Endothelial cell of umbilical vein (primary cell): Measurements from ENCODE around the gene APOC4. TPM values are rescaled to one million over a fixed set of nuclear protein-coding genes. Genes with fewer than 3 reads are reported as not detected.

ENCODE experiments used
- BruUV-seq: library from RNA; stranded (reverse); fragments of 400-500 nt; replicated peaks from 2 replicates; lab custom pipeline; 2021; lab: Mats Ljungman, UMichigan
- CTCF ChIA-PET: fragments of 300-600, 350-600 bp; sonication (Branson Sonifier 250); formaldehyde crosslinking; loops from one replicate; lab custom pipeline; 2021; ENCODE audit warnings: antibody characterized with exemption, inconsistent platforms; lab: Charles Lee
- POLR2A ChIA-PET: fragments of 300-600, 350-600 bp; sonication (Branson Sonifier 250); formaldehyde crosslinking; loops from one replicate; lab custom pipeline; 2021; ENCODE audit warnings: antibody characterized with exemption, inconsistent platforms; lab: Charles Lee
- DNase-seq: peaks from one replicate; pipeline ENCODE4 v3.0.0-alpha.2; 2011; ENCODE audit warnings: low read depth, low spot score
- FAIRE-seq: peaks from 2 replicates; lab custom pipeline; 2011; peaks lifted over from hg19 to GRCh38; lab: Jason Lieb, UNC
- H2AFZ ChIP-seq: 2 replicates; pipeline ENCODE4 v1.6.0; 2012; ENCODE audit warnings: low read depth, low read length, control low read depth, inconsistent platforms
- H3K27ac ChIP-seq: 2 replicates; pipeline ENCODE4 v1.5.1; 2011; ENCODE audit warnings: low read depth, mild to moderate bottlenecking, control low read depth, low read length, moderate library complexity; ENCODE audit not compliant: insufficient read depth
- H3K27me3 ChIP-seq, 2 experiments: 2 replicates each; pipeline versions ENCODE4 v1.6.0 to v1.6.1; 2011; ENCODE audit warnings: low read length in 2 of 2, mixed read lengths in 1 of 2; ENCODE audit not compliant: control insufficient read depth in 2 of 2, insufficient read depth in 2 of 2
- H3K36me3 ChIP-seq, 2 experiments: 2 replicates in 1 of 2; 3 replicates in 1 of 2; pipeline ENCODE4 v1.5.1; 2011; ENCODE audit warnings: low read length in 2 of 2, mild to moderate bottlenecking in 1 of 2, moderate library complexity in 1 of 2; ENCODE audit not compliant: control insufficient read depth in 2 of 2, insufficient read depth in 2 of 2; ENCODE audit errors: extremely low read depth in 1 of 2
- H3K4me1 ChIP-seq: 3 replicates; pipeline ENCODE4 v1.5.1; 2011; ENCODE audit warnings: mild to moderate bottlenecking, low read length; ENCODE audit not compliant: control insufficient read depth, insufficient read depth; ENCODE audit errors: extremely low read depth
- H3K4me2 ChIP-seq: 2 replicates; pipeline ENCODE4 v1.6.1; 2011; ENCODE audit warnings: low read length, control low read depth, mixed read lengths; ENCODE audit not compliant: insufficient read depth
- H3K4me3 ChIP-seq, 3 experiments: fragments of 200-600 bp in 1 of 3; sonication (generic), shearing (Covaris generic) in 1 of 3; replicated peaks in 1 of 3; 2 replicates each; pipeline ENCODE4 v1.5.1; 2011 to 2016; ENCODE audit warnings: control low read depth in 3 of 3, low read length in 3 of 3, mild to moderate bottlenecking in 2 of 3, inconsistent platforms in 1 of 3, low read depth in 1 of 3, moderate library complexity in 1 of 3; ENCODE audit not compliant: insufficient read depth in 1 of 3
- H3K79me2 ChIP-seq: 2 replicates; pipeline ENCODE4 v1.6.0; 2012; ENCODE audit warnings: low read length, inconsistent platforms; ENCODE audit not compliant: control insufficient read depth, insufficient read depth
- H3K9ac ChIP-seq: replicated peaks from 2 replicates; pipeline ENCODE3; 2011; ENCODE audit warnings: low read length, control low read depth; ENCODE audit not compliant: insufficient read depth; ENCODE audit errors: extremely low read depth
- H3K9me1 ChIP-seq: replicated peaks from 3 replicates; pipeline ENCODE4 v1.6.0; 2011; ENCODE audit warnings: mild to moderate bottlenecking, low read length; ENCODE audit not compliant: control insufficient read depth, insufficient read depth; ENCODE audit errors: extremely low read depth
- H3K9me3 ChIP-seq: replicated peaks from 2 replicates; pipeline ENCODE4 v1.5.1; 2012; ENCODE audit warnings: low read length, inconsistent platforms; ENCODE audit not compliant: control insufficient read depth, insufficient read depth
- H4K20me1 ChIP-seq: replicated peaks from 2 replicates; pipeline ENCODE3; 2011; ENCODE audit warnings: mild to moderate bottlenecking, low read length; ENCODE audit not compliant: control insufficient read depth, insufficient read depth; ENCODE audit errors: extremely low read depth
- EZH2 ChIP-seq: IDR thresholded peaks from 2 replicates; pipeline ENCODE4 v1.6.1; 2012; ENCODE audit warnings: borderline replicate concordance, low read depth, mild to moderate bottlenecking, moderate library complexity, low read length, inconsistent platforms; ENCODE audit not compliant: severe bottlenecking
- FOS ChIP-seq: IDR thresholded peaks from 2 replicates; pipeline ENCODE4 v1.6.1; 2011; ENCODE audit warnings: mild to moderate bottlenecking, low read length, moderate library complexity, borderline replicate concordance; ENCODE audit not compliant: insufficient read depth
- GATA2 ChIP-seq: IDR thresholded peaks from 2 replicates; pipeline ENCODE4 v1.7.0; 2011; ENCODE audit warnings: low read depth, mild to moderate bottlenecking, moderate library complexity, mixed read lengths, low read length; ENCODE audit not compliant: insufficient read length, insufficient read depth
- JUN ChIP-seq: IDR thresholded peaks from 2 replicates; pipeline ENCODE4 v1.6.1; 2011; ENCODE audit warnings: borderline replicate concordance, low read depth; ENCODE audit not compliant: insufficient read length, insufficient read depth
- MYC ChIP-seq: IDR thresholded peaks from one replicate; pipeline ENCODE4 v1.6.1; 2011; ENCODE audit warnings: mild to moderate bottlenecking, low read depth, low read length
- POLR2A ChIP-seq: IDR thresholded peaks from 2 replicates; pipeline ENCODE4 v1.6.1; 2012; ENCODE audit warnings: low read depth, mild to moderate bottlenecking, control low read depth, low read length
- POLR2AphosphoS5 ChIP-seq: IDR thresholded peaks from 2 replicates; pipeline ENCODE4 v1.6.1; 2012; ENCODE audit warnings: low read depth, mild to moderate bottlenecking, control low read depth, low read length, moderate library complexity; ENCODE audit not compliant: insufficient read depth
- dilution Hi-C: fragments of 300-500 bp; cut with MboI; formaldehyde crosslinking; loops from one replicate; pipeline ENCODE4 v1.15.0; 2019; ENCODE audit warnings: low sequenced_read_pairs; ENCODE audit not compliant: extremely low pct_ligation_motif_present
- intact Hi-C: fragments of 100-400 bp; cut with micrococcal nuclease; formaldehyde crosslinking; loops from one replicate; pipeline ENCODE4 v1.10.0; 2022
- polyA plus RNA-seq, 4 experiments: library from polyadenylated mRNA; depleted of rRNA in 3 of 4; stranded (reverse) in 3 of 4; unstranded in 1 of 4; fragments of >200 nt; gene quantifications; 2 replicates each; pipeline versions ENCODE4 v1.2.1 to v1.2.3, GENCODE V29; 2011 to 2012; ENCODE audit warnings: missing spikeins in 1 of 4
- total RNA-seq: library from RNA; stranded (reverse); gene quantifications from 2 replicates; pipeline ENCODE4 v1.2.3, GENCODE V29; 2021
- TF ChIP-seq, protein P1 (sequence below): IDR thresholded peaks from 2 replicates; pipeline ENCODE4 v1.6.1; 2011; ENCODE audit not compliant: insufficient read depth, insufficient read length
- TF ChIP-seq, protein P2 (sequence below), 2 donors: IDR thresholded peaks; 1 replicate in 1 of 2; 2 replicates in 1 of 2; pipeline ENCODE4 v1.5.1; 2011; ENCODE audit warnings: low read length in 2 of 2, mild to moderate bottlenecking in 2 of 2, moderate library complexity in 2 of 2, control low read depth in 1 of 2, inconsistent platforms in 1 of 2, low read depth in 1 of 2; ENCODE audit not compliant: insufficient read depth in 1 of 2; ENCODE audit errors: extremely low read depth in 1 of 2

The APOC4 gene
- total and polyA plus RNA-seq, 2 donors (not counting 3 experiments of a cell fraction or from before 2014, with no cell fraction given), result not detected

DNA sequence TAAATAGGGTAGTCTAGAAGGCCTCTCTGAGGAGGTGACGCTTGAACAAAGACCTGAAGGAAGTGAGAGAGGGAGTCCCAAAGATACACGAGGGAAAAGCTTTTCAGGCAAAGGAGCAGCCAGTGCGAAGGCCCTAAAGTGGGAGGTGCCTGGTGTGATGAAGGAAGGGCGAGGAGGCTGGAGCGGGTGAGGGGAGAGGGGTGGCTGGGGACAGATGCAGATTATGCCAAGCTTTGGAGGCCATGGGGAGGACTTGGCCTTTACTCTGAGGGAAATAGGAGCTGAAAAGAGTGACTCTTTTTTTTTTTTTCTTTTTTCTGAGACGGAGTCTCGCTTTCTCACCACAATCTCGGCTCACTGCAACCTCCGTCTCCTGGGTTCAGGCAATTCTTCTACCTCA is 16.1 kb downstream of the APOC4 start:
- FAIRE-seq (no peak), DNase-seq (no peak)
- Histone ChIP-seq H3K4me1 (peaks cover 15% of the 10 kb centered on the region), H3K4me3 (no peak overlapping the region), H3K4me2 (no peak overlapping the region), H3K9me3 (no peaks in the 10 kb centered on the region), H3K79me2 (peaks cover 62% of the 10 kb centered on the region), H2AFZ (no peak overlapping the region), H3K9me1 (no peaks in the 10 kb centered on the region), H3K36me3 (peaks cover 5 to 7% of the 10 kb centered on the region in 2 experiments), H3K27ac (no peak overlapping the region), H3K27me3 (no peaks in the 10 kb centered on the region), H3K9ac (no peak overlapping the region), H4K20me1 (no peaks in the 10 kb centered on the region)
- ChIA-PET CTCF (no interaction called here), POLR2A (no interaction called here)
- dilution Hi-C loops, result no loop called here
- TF ChIP-seq EZH2, result no peak
- TF ChIP-seq, protein P1, sequence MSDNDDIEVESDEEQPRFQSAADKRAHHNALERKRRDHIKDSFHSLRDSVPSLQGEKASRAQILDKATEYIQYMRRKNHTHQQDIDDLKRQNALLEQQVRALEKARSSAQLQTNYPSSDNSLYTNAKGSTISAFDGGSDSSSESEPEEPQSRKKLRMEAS, result no peak
- no peak for TF ChIP-seq FOS
- TF ChIP-seq POLR2AphosphoS5, result no peak
- no peak for TF ChIP-seq GATA2
- TF ChIP-seq POLR2A, result no peak
- TF ChIP-seq MYC, result no peak
- TF ChIP-seq JUN, result no peak
- TF ChIP-seq, protein P2, sequence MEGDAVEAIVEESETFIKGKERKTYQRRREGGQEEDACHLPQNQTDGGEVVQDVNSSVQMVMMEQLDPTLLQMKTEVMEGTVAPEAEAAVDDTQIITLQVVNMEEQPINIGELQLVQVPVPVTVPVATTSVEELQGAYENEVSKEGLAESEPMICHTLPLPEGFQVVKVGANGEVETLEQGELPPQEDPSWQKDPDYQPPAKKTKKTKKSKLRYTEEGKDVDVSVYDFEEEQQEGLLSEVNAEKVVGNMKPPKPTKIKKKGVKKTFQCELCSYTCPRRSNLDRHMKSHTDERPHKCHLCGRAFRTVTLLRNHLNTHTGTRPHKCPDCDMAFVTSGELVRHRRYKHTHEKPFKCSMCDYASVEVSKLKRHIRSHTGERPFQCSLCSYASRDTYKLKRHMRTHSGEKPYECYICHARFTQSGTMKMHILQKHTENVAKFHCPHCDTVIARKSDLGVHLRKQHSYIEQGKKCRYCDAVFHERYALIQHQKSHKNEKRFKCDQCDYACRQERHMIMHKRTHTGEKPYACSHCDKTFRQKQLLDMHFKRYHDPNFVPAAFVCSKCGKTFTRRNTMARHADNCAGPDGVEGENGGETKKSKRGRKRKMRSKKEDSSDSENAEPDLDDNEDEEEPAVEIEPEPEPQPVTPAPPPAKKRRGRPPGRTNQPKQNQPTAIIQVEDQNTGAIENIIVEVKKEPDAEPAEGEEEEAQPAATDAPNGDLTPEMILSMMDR (IDR thresholded peaks at IDR 0.05; ENCODE audit: extremely low read depth in 1 of 2, insufficient read depth in 1 of 2, low read depth in 1 of 2, low read length in 2 of 2), result no peak
- no TSS peak for BruUV-seq
- intact Hi-C loops, result loop anchor here (10.0 kb wide), 1 partner anchor 153 kb away; the partner anchor contains the start of gene BCAM
